ENCODE results near the gene MBNL1. TPM values are rescaled to one million over a fixed set of nuclear protein-coding genes. Genes with fewer than 3 reads are reported as not detected.

The MBNL1 gene
- total and polyA plus RNA-seq, 4 donors, result 17.1 to 110 (median 62.3) TPM

- 90% methylated on average over 2 of the region's 2 CpGs for WGBS
- Histone ChIP-seq H3K27me3 (ENCODE audit: control insufficient read depth in 4 of 4, insufficient read depth in 4 of 4, low read length in 3 of 4) (no peaks in the 10 kb centered on the region), H3K4me3 (ENCODE audit: low read depth in 1 of 3, low read length in 3 of 3) (no peak overlapping the region), H3K9ac (ENCODE audit: low read depth in 1 of 2, low read length in 2 of 2) (no peak overlapping the region), H3K9me3 (ENCODE audit: control insufficient read depth in 4 of 4, low read length in 3 of 4) (no peaks in the 10 kb centered on the region), H3K36me3 (ENCODE audit: control insufficient read depth in 4 of 4, insufficient read depth in 3 of 4, low read depth in 1 of 4, low read length in 3 of 4) (no peaks in the 10 kb centered on the region), H3K4me1 (ENCODE audit: control insufficient read depth in 4 of 4, insufficient read depth in 4 of 4, low read length in 3 of 4) (no peaks in the 10 kb centered on the region), H3K27ac (ENCODE audit: low read depth in 1 of 2, low read length in 2 of 2) (no peak overlapping the region)
- no peak for DNase-seq (ENCODE audit: low spot score)
- TF ChIP-seq FOXA2 (IDR thresholded peaks at IDR 0.05) (no peak), TAF1 (conservative IDR thresholded peaks at IDR 0.05) (no peak), MAX (IDR thresholded peaks at IDR 0.05) (no peak), NR2F2 (IDR thresholded peaks at IDR 0.05) (no peak)
Observed at GRCh38 chr3:152219769-152220255, 48.9 kb upstream of the MBNL1 start.

- no peak for DNase-seq (ENCODE audit: low spot score)
- Histone ChIP-seq H3K9me3 (ENCODE audit: control insufficient read depth in 4 of 4, low read length in 3 of 4) (no peaks in the 10 kb centered on the region), H3K4me3 (ENCODE audit: low read depth in 1 of 3, low read length in 3 of 3) (no peak overlapping the region), H3K9ac (ENCODE audit: low read depth in 1 of 2, low read length in 2 of 2) (no peak overlapping the region), H3K27ac (ENCODE audit: low read depth in 1 of 2, low read length in 2 of 2) (no peak overlapping the region), H3K27me3 (ENCODE audit: control insufficient read depth in 4 of 4, insufficient read depth in 4 of 4, low read length in 3 of 4) (no peaks in the 10 kb centered on the region), H3K4me1 (ENCODE audit: control insufficient read depth in 4 of 4, insufficient read depth in 4 of 4, low read length in 3 of 4) (no peaks in the 10 kb centered on the region), H3K36me3 (ENCODE audit: control insufficient read depth in 4 of 4, insufficient read depth in 3 of 4, low read depth in 1 of 4, low read length in 3 of 4) (no peaks in the 10 kb centered on the region)
- TF ChIP-seq NR2F2 (IDR thresholded peaks at IDR 0.05) (no peak), HNF4G (IDR thresholded peaks at IDR 0.05) (no peak), GABPA (IDR thresholded peaks at IDR 0.05 in 1 of 2, conservative IDR thresholded peaks at IDR 0.05 in 1 of 2) (no peak), FOXA2 (IDR thresholded peaks at IDR 0.05) (no peak), RAD21 (IDR thresholded peaks at IDR 0.05) (no peak), REST (IDR thresholded peaks at IDR 0.05) (no peak), SP1 (IDR thresholded peaks at IDR 0.05) (no peak), JUND (IDR thresholded peaks at IDR 0.05) (no peak), EGR1 (IDR thresholded peaks at IDR 0.05; ENCODE audit: low read depth in 2 of 2) (no peak)
- 81% methylated on average over 2 of the region's 2 CpGs for WGBS
Observed at GRCh38 chr3:152222327-152222726, 46.4 kb upstream of the MBNL1 start.

GRCh38 chr3:152225201-152225600, 43.5 kb upstream of the MBNL1 start:
- WGBS, result 73% methylated on average over 2 of the region's 2 CpGs
- DNase-seq (ENCODE audit: low spot score), result no peak
- H3K4me3 ChIP-seq (ENCODE audit: low read depth in 1 of 3, low read length in 3 of 3), result no peak overlapping the region
- H3K27me3 ChIP-seq (ENCODE audit: control insufficient read depth in 4 of 4, insufficient read depth in 4 of 4, low read length in 3 of 4), result no peaks in the 10 kb centered on the region
- no peak overlapping the region for H3K9ac ChIP-seq (ENCODE audit: low read depth in 1 of 2, low read length in 2 of 2)
- H3K4me1 ChIP-seq (ENCODE audit: control insufficient read depth in 4 of 4, insufficient read depth in 4 of 4, low read length in 3 of 4), result no peaks in the 10 kb centered on the region
- H3K9me3 ChIP-seq (ENCODE audit: control insufficient read depth in 4 of 4, low read length in 3 of 4), result no peaks in the 10 kb centered on the region
- no peak overlapping the region for H3K27ac ChIP-seq (ENCODE audit: low read depth in 1 of 2, low read length in 2 of 2)
- TF ChIP-seq CTCF (IDR thresholded peaks at IDR 0.05; ENCODE audit: low read depth, low read length, missing input control), result no peak
- no peaks in the 10 kb centered on the region for H3K36me3 ChIP-seq (ENCODE audit: control insufficient read depth in 4 of 4, insufficient read depth in 3 of 4, low read depth in 1 of 4, low read length in 3 of 4)

All from liver (tissue), 9 donors.